WI38 (cell line): Measurements from ENCODE around the gene MAP4.

Source experiments
- H3K4me3 ChIP-seq: 2 replicates; pipeline ENCODE4 v1.5.1; 2011; ENCODE audit warnings: low read depth, mild to moderate bottlenecking, control low read depth, low read length
- TF ChIP-seq, protein P1 (sequence below): IDR thresholded peaks from 2 replicates; pipeline ENCODE4 v1.5.1; 2012; ENCODE audit warnings: low read depth, mild to moderate bottlenecking, control low read depth, low read length

The MAP4 gene

GRCh38 chr3:47885168-47885567, 131.0 kb downstream of the MAP4 start:
- TF ChIP-seq, protein P1, sequence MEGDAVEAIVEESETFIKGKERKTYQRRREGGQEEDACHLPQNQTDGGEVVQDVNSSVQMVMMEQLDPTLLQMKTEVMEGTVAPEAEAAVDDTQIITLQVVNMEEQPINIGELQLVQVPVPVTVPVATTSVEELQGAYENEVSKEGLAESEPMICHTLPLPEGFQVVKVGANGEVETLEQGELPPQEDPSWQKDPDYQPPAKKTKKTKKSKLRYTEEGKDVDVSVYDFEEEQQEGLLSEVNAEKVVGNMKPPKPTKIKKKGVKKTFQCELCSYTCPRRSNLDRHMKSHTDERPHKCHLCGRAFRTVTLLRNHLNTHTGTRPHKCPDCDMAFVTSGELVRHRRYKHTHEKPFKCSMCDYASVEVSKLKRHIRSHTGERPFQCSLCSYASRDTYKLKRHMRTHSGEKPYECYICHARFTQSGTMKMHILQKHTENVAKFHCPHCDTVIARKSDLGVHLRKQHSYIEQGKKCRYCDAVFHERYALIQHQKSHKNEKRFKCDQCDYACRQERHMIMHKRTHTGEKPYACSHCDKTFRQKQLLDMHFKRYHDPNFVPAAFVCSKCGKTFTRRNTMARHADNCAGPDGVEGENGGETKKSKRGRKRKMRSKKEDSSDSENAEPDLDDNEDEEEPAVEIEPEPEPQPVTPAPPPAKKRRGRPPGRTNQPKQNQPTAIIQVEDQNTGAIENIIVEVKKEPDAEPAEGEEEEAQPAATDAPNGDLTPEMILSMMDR: no peak
- no peak overlapping the region for H3K4me3 ChIP-seq

- TF ChIP-seq, protein P1: no peak
- no peak overlapping the region for H3K4me3 ChIP-seq
Measured at GRCh38 chr3:47884603-47885002, 131.6 kb downstream of the MAP4 start.

DNA sequence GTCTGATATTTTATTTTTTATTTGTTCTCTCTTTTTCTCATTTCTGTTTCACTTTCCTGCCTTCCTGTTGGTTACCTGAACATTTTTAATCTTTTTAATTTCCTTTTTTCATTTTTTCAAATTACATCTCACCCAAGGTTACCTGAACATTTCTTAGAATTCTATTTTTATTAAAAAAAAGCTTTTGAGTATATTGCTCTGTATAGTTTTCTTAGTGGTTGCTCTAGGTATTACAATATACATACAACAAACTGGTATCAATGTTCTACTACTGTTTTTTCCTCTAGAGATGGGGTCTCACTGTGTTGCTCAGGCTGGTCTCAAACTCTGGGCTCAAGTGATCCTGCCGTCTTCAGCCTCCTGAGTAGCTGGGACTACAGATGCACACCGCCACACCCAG, 133.9 kb downstream of the MAP4 start:
- TF ChIP-seq, protein P1: no peak
- no peak overlapping the region for H3K4me3 ChIP-seq

- TF ChIP-seq, protein P1: no peak
- H3K4me3 ChIP-seq: no peak overlapping the region
Measured at GRCh38 chr3:47877719-47878118, 138.5 kb downstream of the MAP4 start.

DNA sequence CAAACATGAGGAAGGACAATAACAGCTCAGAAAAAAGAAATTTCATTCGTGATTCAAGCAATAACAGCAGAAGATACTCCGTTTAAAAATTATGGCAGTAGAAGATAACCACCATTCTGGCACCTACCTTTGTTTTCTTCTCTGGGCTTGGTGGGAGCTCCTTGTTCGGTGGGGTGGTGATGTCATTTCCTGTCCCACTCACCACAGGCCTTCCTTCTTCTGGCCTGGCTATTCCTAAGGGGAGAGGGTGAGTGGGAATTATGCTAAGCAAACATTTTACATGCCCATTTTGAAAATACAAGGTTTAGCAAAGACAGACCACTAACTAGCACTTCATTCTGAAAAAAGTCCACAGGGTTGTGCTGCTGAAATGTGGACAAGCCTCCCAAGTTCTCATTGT, 138.9 kb downstream of the MAP4 start:
- TF ChIP-seq, protein P1: no peak
- no peak overlapping the region for H3K4me3 ChIP-seq

- no peak overlapping the region for H3K4me3 ChIP-seq
- TF ChIP-seq, protein P1: no peak
Measured at GRCh38 chr3:47874913-47875312, 141.3 kb downstream of the MAP4 start.

- H3K4me3 ChIP-seq: no peak overlapping the region
- TF ChIP-seq, protein P1: no peak
Measured at GRCh38 chr3:47874438-47874837, 141.8 kb downstream of the MAP4 start.
